ENCODE data around the gene ARIH2. TPM values are rescaled to one million over a fixed set of nuclear protein-coding genes. Genes with fewer than 3 reads are reported as not detected.

Gene ARIH2
- total RNA-seq, 4 donors from 2014 or later = 78.9 to 109 (median 97.5) TPM

- H3K9me3 ChIP-seq = no peaks in the 10 kb centered on the region
- peak overlapping the region; percentile 98 to 100 (median 100) for H3K27ac ChIP-seq (replicated peaks in 1 of 4)
- intact Hi-C loops (cut with DNase I) = no loop called here
- H3K4me1 ChIP-seq = peaks cover 48 to 76% (median 61%) of the 10 kb centered on the region in 4 donors
- peak overlapping the region; percentile 81 to 98 (median 89) for H3K4me3 ChIP-seq
- WGBS = 0% methylated on average over 11 of the region's 60 CpGs
- TF ChIP-seq EP300 (IDR thresholded peaks at IDR 0.05) (no peak), POLR2A (IDR thresholded peaks at IDR 0.05; ENCODE audit: low read depth) (peak; percentile 90), POLR2AphosphoS5 (IDR thresholded peaks at IDR 0.05) (peak; percentile 96 to 98)
- TF ChIP-seq, protein P1, sequence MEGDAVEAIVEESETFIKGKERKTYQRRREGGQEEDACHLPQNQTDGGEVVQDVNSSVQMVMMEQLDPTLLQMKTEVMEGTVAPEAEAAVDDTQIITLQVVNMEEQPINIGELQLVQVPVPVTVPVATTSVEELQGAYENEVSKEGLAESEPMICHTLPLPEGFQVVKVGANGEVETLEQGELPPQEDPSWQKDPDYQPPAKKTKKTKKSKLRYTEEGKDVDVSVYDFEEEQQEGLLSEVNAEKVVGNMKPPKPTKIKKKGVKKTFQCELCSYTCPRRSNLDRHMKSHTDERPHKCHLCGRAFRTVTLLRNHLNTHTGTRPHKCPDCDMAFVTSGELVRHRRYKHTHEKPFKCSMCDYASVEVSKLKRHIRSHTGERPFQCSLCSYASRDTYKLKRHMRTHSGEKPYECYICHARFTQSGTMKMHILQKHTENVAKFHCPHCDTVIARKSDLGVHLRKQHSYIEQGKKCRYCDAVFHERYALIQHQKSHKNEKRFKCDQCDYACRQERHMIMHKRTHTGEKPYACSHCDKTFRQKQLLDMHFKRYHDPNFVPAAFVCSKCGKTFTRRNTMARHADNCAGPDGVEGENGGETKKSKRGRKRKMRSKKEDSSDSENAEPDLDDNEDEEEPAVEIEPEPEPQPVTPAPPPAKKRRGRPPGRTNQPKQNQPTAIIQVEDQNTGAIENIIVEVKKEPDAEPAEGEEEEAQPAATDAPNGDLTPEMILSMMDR (IDR thresholded peaks at IDR 0.05) = no peak
- peak; percentile 100 for DNase-seq (ENCODE audit: extremely low spot score)
- H3K27me3 ChIP-seq = no peaks in the 10 kb centered on the region
- H3K36me3 ChIP-seq = peaks cover 20 to 40% (median 37%) of the 10 kb centered on the region in 4 donors
Observed at GRCh38 chr3:49021213-49021812, 102.7 kb downstream of the ARIH2 start.

- H3K9me3 ChIP-seq = no peaks in the 10 kb centered on the region
- H3K36me3 ChIP-seq = peaks cover 20 to 42% (median 41%) of the 10 kb centered on the region in 4 donors
- TF ChIP-seq POLR2A (IDR thresholded peaks at IDR 0.05; ENCODE audit: low read depth) (peak; percentile 74), POLR2AphosphoS5 (IDR thresholded peaks at IDR 0.05) (peak; percentile 90 to 94), EP300 (IDR thresholded peaks at IDR 0.05) (no peak)
- TF ChIP-seq, protein P1 (IDR thresholded peaks at IDR 0.05) = peak; percentile 97 to 98 (median 97)
- WGBS = 0% methylated on average over 1 of the region's 83 CpGs
- H3K4me1 ChIP-seq = peaks cover 48 to 74% (median 59%) of the 10 kb centered on the region in 4 donors
- H3K27me3 ChIP-seq = no peaks in the 10 kb centered on the region
- intact Hi-C loops (cut with DNase I) = no loop called here
- peak within 1 kb of the TSS; percentile 81 to 98 (median 89) for H3K4me3 ChIP-seq
- peak; percentile 95 for DNase-seq (ENCODE audit: extremely low spot score)
- H3K27ac ChIP-seq (replicated peaks in 1 of 4) = peak within 1 kb of the TSS; percentile 98 to 100 (median 100)
Observed at GRCh38 chr3:49021813-49022687, 103.4 kb downstream of the ARIH2 start, which contains the start of gene NDUFAF3. NDUFAF3 (plus strand) TSS chr3:49022121; CDS start chr3:49022145, 24 bp downstream.

GRCh38 chr3:49022688-49023171, 104.1 kb downstream of the ARIH2 start:
- Histone ChIP-seq H3K36me3 (peaks cover 20 to 49% (median 44%) of the 10 kb centered on the region in 4 donors), H3K4me3 (peak overlapping the region; percentile 81 to 98 (median 89)), H3K27ac (replicated peaks in 1 of 4) (peak overlapping the region; percentile 98 to 100 (median 100)), H3K27me3 (no peaks in the 10 kb centered on the region), H3K4me1 (peaks cover 42 to 74% (median 54%) of the 10 kb centered on the region in 4 donors), H3K9me3 (no peaks in the 10 kb centered on the region)
- no peak for DNase-seq (ENCODE audit: extremely low spot score)
- TF ChIP-seq EP300 (IDR thresholded peaks at IDR 0.05) (no peak), POLR2AphosphoS5 (IDR thresholded peaks at IDR 0.05) (no peak), POLR2A (IDR thresholded peaks at IDR 0.05; ENCODE audit: low read depth) (no peak)
- TF ChIP-seq, protein P1 (IDR thresholded peaks at IDR 0.05) = no peak
- intact Hi-C loops (cut with DNase I) = no loop called here
- WGBS = 37% methylated on average over 9 of the region's 12 CpGs

- intact Hi-C loops (cut with DNase I) = no loop called here
- Histone ChIP-seq H3K4me1 (peaks cover 49 to 77% (median 59%) of the 10 kb centered on the region in 4 donors), H3K4me3 (no peak overlapping the region), H3K27ac (replicated peaks in 1 of 4) (no peak overlapping the region), H3K27me3 (no peaks in the 10 kb centered on the region), H3K36me3 (peaks cover 20 to 54% (median 45%) of the 10 kb centered on the region in 4 donors), H3K9me3 (no peaks in the 10 kb centered on the region)
- 88% methylated on average over 4 of the region's 4 CpGs for WGBS
- DNase-seq (ENCODE audit: extremely low spot score) = no peak
- TF ChIP-seq, protein P1 (IDR thresholded peaks at IDR 0.05) = no peak
- TF ChIP-seq POLR2A (IDR thresholded peaks at IDR 0.05; ENCODE audit: low read depth) = no peak
- no peak for TF ChIP-seq POLR2AphosphoS5 (IDR thresholded peaks at IDR 0.05)
- no peak for TF ChIP-seq EP300 (IDR thresholded peaks at IDR 0.05)
Observed at GRCh38 chr3:49023775-49024174, 105.1 kb downstream of the ARIH2 start.

Measured in esophagus muscularis mucosa (tissue), 4 donors.